ENCODE measurements around the gene MOB3B.

- TF ChIP-seq CTCF (IDR thresholded peaks at IDR 0.05; ENCODE audit: low read length) (no peak), EZH2 (IDR thresholded peaks at IDR 0.05; ENCODE audit: borderline replicate concordance, low read length) (no peak)
These were observed 219.0 kb downstream of the MOB3B start for GRCh38 chr9:27310582-27310981.
